Kidney (tissue), 14 donors: ENCODE data around the gene GXYLT1. TPM values are rescaled to one million over a fixed set of nuclear protein-coding genes. Genes with fewer than 3 reads are reported as not detected.

Experiments
- DNase-seq, 5 donors: peaks; one replicate each; pipeline ENCODE4 v3.0.0-alpha.2; 2013 to 2020
- FAIRE-seq: peaks from 2 replicates; lab custom pipeline; 2012; peaks lifted over from hg19 to GRCh38; lab: Jason Lieb, UNC
- H3K27ac ChIP-seq, 2 donors: one replicate each; pipeline ENCODE4 v1.7.0; 2013; ENCODE audit warnings: low read depth in 2 of 2, low read length in 2 of 2, inconsistent platforms in 1 of 2
- H3K27me3 ChIP-seq: one replicate; pipeline ENCODE4 v1.7.1; 2013; ENCODE audit warnings: low read length, inconsistent platforms; ENCODE audit not compliant: control insufficient read depth, insufficient read depth
- H3K36me3 ChIP-seq, 3 donors: one replicate each; pipeline versions ENCODE4 v1.7.0 to v1.7.1; 2013; ENCODE audit warnings: low read length in 3 of 3, control low read depth in 1 of 3, inconsistent platforms in 1 of 3; ENCODE audit not compliant: insufficient read depth in 3 of 3, control insufficient read depth in 2 of 3
- H3K4me1 ChIP-seq, 3 donors: one replicate each; pipeline versions ENCODE4 v1.7.0 to v1.7.1; 2013; ENCODE audit warnings: low read length in 3 of 3, inconsistent platforms in 1 of 3, low read depth in 1 of 3; ENCODE audit not compliant: control insufficient read depth in 2 of 3, insufficient read depth in 2 of 3
- H3K4me3 ChIP-seq, 3 donors: one replicate each; pipeline versions ENCODE4 v1.7.0 to v1.8.1; 2013; ENCODE audit warnings: low read length in 3 of 3, control low read depth in 1 of 3, inconsistent platforms in 1 of 3
- H3K9ac ChIP-seq, 3 donors: one replicate each; pipeline versions ENCODE4 v1.7.0 to v1.7.1; 2013; ENCODE audit warnings: low read length in 3 of 3, control low read depth in 1 of 3, inconsistent platforms in 1 of 3
- H3K9me3 ChIP-seq, 3 donors: one replicate each; pipeline versions ENCODE4 v1.7.0 to v1.7.1; 2013; ENCODE audit warnings: low read length in 3 of 3, control low read depth in 1 of 3, inconsistent platforms in 1 of 3; ENCODE audit not compliant: control insufficient read depth in 2 of 3, insufficient read depth in 1 of 3
- intact Hi-C: fragments of 100-400 bp; cut with DNase I; formaldehyde crosslinking; loops from one replicate; pipeline ENCODE4 v1.11.1; 2022
- polyA plus RNA-seq: library from polyadenylated mRNA; stranded (reverse); fragments of 350-450 nt; fragmentation: Illumina TruSeq; extraction: RNeasy Lipid Tissue Mini Kit (QIAGEN cat#74804); gene quantifications from one replicate; pipeline ENCODE4 v1.2.3, GENCODE V29; 2014; ENCODE audit warnings: low read depth, low replicate concordance; ENCODE audit not compliant: insufficient read depth
- total RNA-seq: library from RNA; stranded (reverse); fragmentation: NEBNext Ultra II Directional; extraction: Animal tissue kit (Norgen Biotek cat#: 25700); gene quantifications from one replicate; pipeline ENCODE4 v1.2.1, GENCODE V29; 2021
- TF ChIP-seq, protein P1 (sequence below): IDR thresholded peaks from 3 replicates; pipeline ENCODE4 v1.5.1; 2012; ENCODE audit warnings: mild to moderate bottlenecking, moderate library complexity, borderline replicate concordance; ENCODE audit not compliant: insufficient read depth; ENCODE audit errors: extremely low read depth
- donor health status: control.
- donor health status: control.
- donor health status: control.
- donor health status: control.
- donor health status: control.
- donor health status: DM: yes; HTN: yes; CAD: no.
- donor health status: Normal renal cell carcinoma (clear cell type).

GXYLT1 gene
- total and polyA plus RNA-seq, 2 donors from 2014 or later = 3.2 to 13.4 TPM

- Histone ChIP-seq H3K9ac (peak overlapping the region; percentile 12 to 81 (median 60)), H3K4me1 (peaks cover 2 to 10% (median 5%) of the 10 kb centered on the region in 3 donors), H3K27me3 (no peaks in the 10 kb centered on the region), H3K4me3 (peak overlapping the region; percentile 62 to 84 (median 75)), H3K9me3 (no peaks in the 10 kb centered on the region), H3K27ac (peak overlapping the region; percentile 46 to 73), H3K36me3 (no peaks in the 10 kb centered on the region)
- DNase-seq (peak in 1 of 5 donors; percentile 48), FAIRE-seq (no peak)
- TF ChIP-seq, protein P1, sequence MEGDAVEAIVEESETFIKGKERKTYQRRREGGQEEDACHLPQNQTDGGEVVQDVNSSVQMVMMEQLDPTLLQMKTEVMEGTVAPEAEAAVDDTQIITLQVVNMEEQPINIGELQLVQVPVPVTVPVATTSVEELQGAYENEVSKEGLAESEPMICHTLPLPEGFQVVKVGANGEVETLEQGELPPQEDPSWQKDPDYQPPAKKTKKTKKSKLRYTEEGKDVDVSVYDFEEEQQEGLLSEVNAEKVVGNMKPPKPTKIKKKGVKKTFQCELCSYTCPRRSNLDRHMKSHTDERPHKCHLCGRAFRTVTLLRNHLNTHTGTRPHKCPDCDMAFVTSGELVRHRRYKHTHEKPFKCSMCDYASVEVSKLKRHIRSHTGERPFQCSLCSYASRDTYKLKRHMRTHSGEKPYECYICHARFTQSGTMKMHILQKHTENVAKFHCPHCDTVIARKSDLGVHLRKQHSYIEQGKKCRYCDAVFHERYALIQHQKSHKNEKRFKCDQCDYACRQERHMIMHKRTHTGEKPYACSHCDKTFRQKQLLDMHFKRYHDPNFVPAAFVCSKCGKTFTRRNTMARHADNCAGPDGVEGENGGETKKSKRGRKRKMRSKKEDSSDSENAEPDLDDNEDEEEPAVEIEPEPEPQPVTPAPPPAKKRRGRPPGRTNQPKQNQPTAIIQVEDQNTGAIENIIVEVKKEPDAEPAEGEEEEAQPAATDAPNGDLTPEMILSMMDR = no peak
- intact Hi-C loops = no loop called here
These were observed 499 bp upstream of the GXYLT1 start for GRCh38 chr12:42145197-42145549.

GRCh38 chr12:42144158-42144407, 591 bp downstream of the GXYLT1 start:
- FAIRE-seq (no peak), DNase-seq (peak in 3 of 5 donors; percentile 47 to 66 (median 55))
- Histone ChIP-seq H3K4me1 (peaks cover 2 to 10% (median 5%) of the 10 kb centered on the region in 3 donors), H3K4me3 (peak overlapping the region; percentile 72 to 88 (median 84)), H3K36me3 (no peaks in the 10 kb centered on the region), H3K27me3 (no peaks in the 10 kb centered on the region), H3K27ac (peak overlapping the region; percentile 38 to 68), H3K9me3 (no peaks in the 10 kb centered on the region), H3K9ac (peak overlapping the region; percentile 56 to 74 (median 72))
- intact Hi-C loops = no loop called here
- TF ChIP-seq, protein P1 = no peak

- Histone ChIP-seq H3K36me3 (no peaks in the 10 kb centered on the region), H3K27me3 (no peaks in the 10 kb centered on the region), H3K27ac (peak overlapping the region in 1 of 2 donors; percentile 68), H3K4me3 (peak overlapping the region; percentile 72 to 88 (median 84)), H3K9ac (peak overlapping the region; percentile 56 to 74 (median 72)), H3K9me3 (no peaks in the 10 kb centered on the region), H3K4me1 (peaks cover 2 to 10% (median 5%) of the 10 kb centered on the region in 3 donors)
- intact Hi-C loops = no loop called here
- no peak for FAIRE-seq
- TF ChIP-seq, protein P1 = no peak
- DNase-seq = peak in 3 of 5 donors; percentile 12 to 54 (median 48)
These were observed 1.1 kb downstream of the GXYLT1 start for GRCh38 chr12:42143452-42144157.
